Prostate gland (tissue), 2 donors: ENCODE results near the gene PRR12.

Source experiments
- POLR2A ChIP-seq: fragments of 450-650 bp; IDR thresholded peaks from one replicate; pipeline ENCODE4 v1.6.1; 2016; ENCODE audit warnings: antibody characterized with exemption, mild to moderate bottlenecking
- POLR2AphosphoS5 ChIP-seq: sonication (generic); formaldehyde crosslinking; IDR thresholded peaks from one replicate; pipeline ENCODE4 v1.6.1; 2017; ENCODE audit warnings: antibody characterized with exemption
- TF ChIP-seq, protein P1 (sequence below), 4 experiments: fragments of 200-600 bp in 2 of 4; fragments of 450-650 bp in 2 of 4; sonication (generic) in 2 of 4; IDR thresholded peaks; 1 replicate in 3 of 4; 2 replicates in 1 of 4; pipeline ENCODE4 v1.5.1; 2016 to 2019; ENCODE audit warnings: antibody characterized with exemption in 4 of 4, mild to moderate bottlenecking in 2 of 4, moderate library complexity in 2 of 4

DNA sequence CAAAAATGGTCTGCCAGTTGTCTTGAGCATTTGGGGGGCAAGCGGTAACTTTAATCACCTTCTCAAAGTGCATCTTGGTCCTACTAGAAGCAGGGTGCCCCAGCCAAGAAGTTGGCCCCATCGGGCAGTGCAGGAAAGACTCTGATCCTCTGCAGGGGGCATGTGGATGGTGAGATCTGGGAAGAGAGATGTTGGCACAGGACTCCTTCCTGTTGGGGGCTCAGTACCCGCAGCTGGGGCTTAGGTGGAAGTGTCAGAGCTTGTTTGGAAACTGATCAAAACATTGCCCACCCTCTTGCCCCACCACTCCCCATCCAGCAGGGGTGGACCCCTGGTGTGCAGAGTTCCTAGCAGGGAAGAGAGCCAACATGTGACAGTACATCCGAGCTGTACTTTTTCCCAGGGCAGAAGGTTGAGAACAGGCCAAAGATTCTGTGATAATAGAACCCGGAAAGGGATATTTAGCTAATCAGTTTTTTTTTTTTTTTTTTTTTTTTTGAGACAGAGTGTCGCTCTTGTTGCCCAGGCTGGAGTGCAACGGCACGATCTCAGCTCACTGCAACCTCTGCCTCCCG lies 40.1 kb downstream of the PRR12 start:
- TF ChIP-seq, protein P1, sequence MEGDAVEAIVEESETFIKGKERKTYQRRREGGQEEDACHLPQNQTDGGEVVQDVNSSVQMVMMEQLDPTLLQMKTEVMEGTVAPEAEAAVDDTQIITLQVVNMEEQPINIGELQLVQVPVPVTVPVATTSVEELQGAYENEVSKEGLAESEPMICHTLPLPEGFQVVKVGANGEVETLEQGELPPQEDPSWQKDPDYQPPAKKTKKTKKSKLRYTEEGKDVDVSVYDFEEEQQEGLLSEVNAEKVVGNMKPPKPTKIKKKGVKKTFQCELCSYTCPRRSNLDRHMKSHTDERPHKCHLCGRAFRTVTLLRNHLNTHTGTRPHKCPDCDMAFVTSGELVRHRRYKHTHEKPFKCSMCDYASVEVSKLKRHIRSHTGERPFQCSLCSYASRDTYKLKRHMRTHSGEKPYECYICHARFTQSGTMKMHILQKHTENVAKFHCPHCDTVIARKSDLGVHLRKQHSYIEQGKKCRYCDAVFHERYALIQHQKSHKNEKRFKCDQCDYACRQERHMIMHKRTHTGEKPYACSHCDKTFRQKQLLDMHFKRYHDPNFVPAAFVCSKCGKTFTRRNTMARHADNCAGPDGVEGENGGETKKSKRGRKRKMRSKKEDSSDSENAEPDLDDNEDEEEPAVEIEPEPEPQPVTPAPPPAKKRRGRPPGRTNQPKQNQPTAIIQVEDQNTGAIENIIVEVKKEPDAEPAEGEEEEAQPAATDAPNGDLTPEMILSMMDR (IDR thresholded peaks at IDR 0.05), result no peak
- peak; percentile 25 for TF ChIP-seq POLR2AphosphoS5
- TF ChIP-seq POLR2A, result no peak
